Activated naive CD4-positive, alpha-beta T cell treated with anti-CD3 and anti-CD28 coated beads for 36 hours (primary cell): ENCODE results near the gene MXD4. TPM values are rescaled to one million over a fixed set of nuclear protein-coding genes. Genes with fewer than 3 reads are reported as not detected.
A peak's percentile ranks its signal among the peaks of the same experiment; 100 is the strongest.
"Not testable (repeated sequence)": the region's sequence is repeated elsewhere in the genome, so short reads cannot be mapped to it uniquely, and the experiment has no call there.

Experiments used
- CTCF ChIA-PET: fragments of 350-600 bp; sonication (Branson Sonifier 250); formaldehyde crosslinking; loops from one replicate; lab custom pipeline; 2021; ENCODE audit warnings: antibody characterized with exemption; lab: Charles Lee
- DNase-seq: peaks from one replicate; pipeline ENCODE4 v3.0.0-alpha.2; 2020
- H3K27ac Mint-ChIP-seq: one replicate; pipeline ENCODE4 v1.8.0; 2021; ENCODE audit warnings: mild to moderate bottlenecking, mixed read lengths
- H3K27me3 Mint-ChIP-seq: one replicate; pipeline ENCODE4 v1.8.0; 2021; ENCODE audit warnings: low read depth, mixed read lengths
- H3K36me3 Mint-ChIP-seq: one replicate; pipeline ENCODE4 v1.8.0; 2021; ENCODE audit warnings: low read depth, mixed read lengths
- H3K4me1 Mint-ChIP-seq: one replicate; pipeline ENCODE4 v1.8.0; 2021; ENCODE audit warnings: low read depth, mixed read lengths
- H3K4me3 Mint-ChIP-seq: one replicate; pipeline ENCODE4 v1.8.0; 2021; ENCODE audit warnings: mild to moderate bottlenecking, moderate library complexity, mixed read lengths
- H3K9me3 Mint-ChIP-seq: one replicate; pipeline ENCODE4 v1.8.0; 2021; ENCODE audit warnings: mixed read lengths
- intact Hi-C: fragments of 100-400 bp; cut with micrococcal nuclease; formaldehyde crosslinking; loops from one replicate; pipeline ENCODE4 v1.15.1; 2023
- total RNA-seq, 2 experiments: library from RNA; stranded (reverse); gene quantifications; one replicate each; pipeline ENCODE4 v1.2.3, GENCODE V29; 2021

MXD4 gene
- total RNA-seq, 2 experiments from 2014 or later = 2.3 to 2.7 TPM

DNA sequence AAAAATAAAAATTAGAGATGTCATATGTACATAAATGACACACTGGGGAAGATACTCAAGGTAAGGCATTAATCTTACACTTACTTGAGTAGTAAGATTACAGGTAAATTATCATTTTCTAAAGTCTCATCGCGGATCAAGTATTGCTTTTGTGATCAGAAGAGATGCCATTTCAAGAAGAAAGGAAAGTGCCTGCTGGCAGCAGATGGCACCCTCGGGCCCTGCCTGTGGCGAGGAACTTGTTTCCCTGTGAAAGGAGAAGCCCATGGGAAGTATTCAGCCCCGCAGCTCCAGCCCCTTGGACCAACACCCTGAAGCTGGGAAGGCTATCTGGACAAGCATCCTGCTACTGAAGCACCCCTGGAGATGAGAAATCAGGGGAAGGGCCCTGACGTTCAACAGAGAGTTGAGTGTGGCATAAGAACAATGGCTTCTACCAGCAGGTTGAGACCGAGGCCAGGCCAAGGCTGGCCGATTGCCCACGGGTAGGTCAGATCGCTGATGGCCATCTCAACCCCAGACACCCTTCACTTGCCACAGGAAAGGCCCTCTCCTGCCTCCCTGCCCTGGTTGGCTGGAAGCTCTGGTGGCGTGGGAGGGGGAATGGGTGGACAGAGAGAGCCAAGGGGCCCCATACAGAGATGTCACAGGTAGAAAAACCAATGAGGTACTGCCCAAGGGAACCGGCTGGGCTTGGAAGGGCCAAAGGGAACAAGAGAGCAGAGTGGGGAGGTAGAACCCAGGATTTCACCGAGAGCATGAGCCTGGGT is 18.8 kb upstream of the MXD4 start:
- H3K4me3 Mint-ChIP-seq = no peak overlapping the region
- H3K27me3 Mint-ChIP-seq = no peaks in the 10 kb centered on the region
- peak overlapping the region; percentile 98 for H3K27ac Mint-ChIP-seq
- intact Hi-C loops = loop anchor here (1.0 to 5.0 kb wide), 3 partner anchors 82 to 257 kb away; partner anchors contain the start of gene FAM193A
- H3K9me3 Mint-ChIP-seq = no peaks in the 10 kb centered on the region
- H3K4me1 Mint-ChIP-seq = peaks cover 37% of the 10 kb centered on the region
- peak; percentile 37 for DNase-seq
- CTCF ChIA-PET = no interaction called here
- H3K36me3 Mint-ChIP-seq = no peaks in the 10 kb centered on the region

GRCh38 chr4:2277956-2278355 is 16.0 kb upstream of the MXD4 start:
- no peak overlapping the region for H3K4me3 Mint-ChIP-seq
- no peak for DNase-seq
- CTCF ChIA-PET = no interaction called here
- H3K9me3 Mint-ChIP-seq = no peaks in the 10 kb centered on the region
- H3K36me3 Mint-ChIP-seq = no peaks in the 10 kb centered on the region
- intact Hi-C loops = no loop called here
- no peaks in the 10 kb centered on the region for H3K27me3 Mint-ChIP-seq
- H3K27ac Mint-ChIP-seq = no peak overlapping the region
- H3K4me1 Mint-ChIP-seq = peaks cover 25% of the 10 kb centered on the region

DNA sequence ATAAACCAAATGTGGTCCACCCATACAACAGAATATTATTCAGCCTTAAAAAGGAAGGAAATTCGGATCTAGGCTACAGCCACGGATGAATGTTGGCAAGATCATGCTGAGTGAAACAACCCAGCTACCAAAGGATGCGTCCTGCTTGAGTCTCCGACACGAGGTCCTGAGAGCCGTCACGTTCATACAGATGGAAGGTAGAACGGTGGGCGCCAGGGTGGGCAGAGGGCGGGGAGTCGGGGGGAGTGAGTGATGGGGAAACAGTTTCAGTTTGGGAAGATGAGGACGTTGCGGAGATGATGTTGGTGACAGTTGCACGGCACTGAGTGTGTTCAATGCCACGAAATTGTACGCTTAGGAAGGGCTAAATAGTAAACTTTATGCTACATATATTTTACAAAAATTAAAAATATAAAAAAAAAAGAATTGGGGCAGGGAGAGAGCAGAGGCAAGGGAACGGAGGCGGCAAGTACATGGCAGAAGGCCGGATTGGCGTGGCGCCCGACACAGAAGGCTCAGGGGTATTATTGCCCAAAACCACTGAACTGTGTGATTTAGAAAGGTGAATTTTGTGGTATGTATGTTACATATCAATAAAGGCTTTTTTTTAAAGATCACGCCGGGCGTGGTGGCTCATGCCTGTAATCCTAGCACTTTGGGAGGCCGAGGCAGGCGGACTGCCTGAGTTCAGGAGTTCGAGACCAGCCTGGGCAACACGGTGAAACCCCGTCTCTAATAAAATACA is 14.8 kb upstream of the MXD4 start:
- Mint-ChIP-seq H3K27me3 (no peaks in the 10 kb centered on the region), H3K4me3 (no peak overlapping the region), H3K9me3 (no peaks in the 10 kb centered on the region), H3K4me1 (peaks cover 14% of the 10 kb centered on the region), H3K36me3 (no peaks in the 10 kb centered on the region), H3K27ac (no peak overlapping the region)
- intact Hi-C loops = no loop called here
- CTCF ChIA-PET = no interaction called here
- no peak for DNase-seq

DNA sequence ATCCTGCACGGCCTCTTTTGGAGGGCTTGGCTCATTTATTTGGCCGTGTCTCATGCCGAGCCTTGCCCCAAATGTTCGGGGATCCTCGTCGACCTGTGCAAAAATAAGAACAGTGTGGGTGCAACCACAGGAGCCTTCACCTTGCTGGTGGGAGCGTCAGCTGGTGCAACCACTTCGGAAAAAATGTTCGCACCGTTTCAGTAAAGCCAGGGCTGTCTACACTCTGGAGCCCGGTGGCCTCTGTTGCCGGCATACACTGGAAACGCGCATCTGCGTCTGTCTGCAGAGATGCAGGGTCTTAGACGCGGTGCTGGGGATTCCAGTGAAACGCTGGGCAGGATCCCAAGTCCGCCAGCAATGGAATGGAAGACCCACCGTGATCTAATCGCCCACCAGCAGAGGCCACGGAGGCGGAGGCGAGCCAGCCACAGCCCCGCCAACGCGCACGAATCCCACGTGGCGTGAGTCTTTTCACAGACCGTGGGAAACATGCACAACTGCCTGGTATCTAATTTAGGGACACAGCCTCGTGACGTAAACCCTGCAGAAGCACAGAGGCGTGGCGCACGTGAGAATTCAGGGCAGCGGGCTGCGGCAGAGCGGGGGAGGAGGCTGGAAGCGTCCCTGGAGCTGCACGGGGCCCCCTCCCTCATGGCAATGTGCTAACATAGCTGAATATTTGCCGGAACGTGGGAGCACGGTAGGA is 13.8 kb upstream of the MXD4 start:
- intact Hi-C loops = no loop called here
- CTCF ChIA-PET = no interaction called here
- Mint-ChIP-seq H3K9me3 (no peaks in the 10 kb centered on the region), H3K36me3 (no peaks in the 10 kb centered on the region), H3K27ac (no peak overlapping the region), H3K27me3 (no peaks in the 10 kb centered on the region), H3K4me3 (no peak overlapping the region), H3K4me1 (peaks cover 4% of the 10 kb centered on the region)
- DNase-seq = no peak

- H3K4me1 Mint-ChIP-seq, CTCF ChIA-PET, H3K36me3 Mint-ChIP-seq, H3K4me3 Mint-ChIP-seq, intact Hi-C loops, H3K9me3 Mint-ChIP-seq, H3K27ac Mint-ChIP-seq, DNase-seq, H3K27me3 Mint-ChIP-seq: not testable (repeated sequence)
Measured at GRCh38 chr4:2275044-2275397, 13.1 kb upstream of the MXD4 start.

GRCh38 chr4:2274320-2275043 is 12.6 kb upstream of the MXD4 start:
- no peaks in the 10 kb centered on the region for H3K27me3 Mint-ChIP-seq
- no peaks in the 10 kb centered on the region for H3K36me3 Mint-ChIP-seq
- no peaks in the 10 kb centered on the region for H3K9me3 Mint-ChIP-seq
- H3K4me1 Mint-ChIP-seq = no peaks in the 10 kb centered on the region
- CTCF ChIA-PET = no interaction called here
- H3K27ac Mint-ChIP-seq = no peak overlapping the region
- DNase-seq = no peak
- intact Hi-C loops = no loop called here
- H3K4me3 Mint-ChIP-seq = no peak overlapping the region

DNA sequence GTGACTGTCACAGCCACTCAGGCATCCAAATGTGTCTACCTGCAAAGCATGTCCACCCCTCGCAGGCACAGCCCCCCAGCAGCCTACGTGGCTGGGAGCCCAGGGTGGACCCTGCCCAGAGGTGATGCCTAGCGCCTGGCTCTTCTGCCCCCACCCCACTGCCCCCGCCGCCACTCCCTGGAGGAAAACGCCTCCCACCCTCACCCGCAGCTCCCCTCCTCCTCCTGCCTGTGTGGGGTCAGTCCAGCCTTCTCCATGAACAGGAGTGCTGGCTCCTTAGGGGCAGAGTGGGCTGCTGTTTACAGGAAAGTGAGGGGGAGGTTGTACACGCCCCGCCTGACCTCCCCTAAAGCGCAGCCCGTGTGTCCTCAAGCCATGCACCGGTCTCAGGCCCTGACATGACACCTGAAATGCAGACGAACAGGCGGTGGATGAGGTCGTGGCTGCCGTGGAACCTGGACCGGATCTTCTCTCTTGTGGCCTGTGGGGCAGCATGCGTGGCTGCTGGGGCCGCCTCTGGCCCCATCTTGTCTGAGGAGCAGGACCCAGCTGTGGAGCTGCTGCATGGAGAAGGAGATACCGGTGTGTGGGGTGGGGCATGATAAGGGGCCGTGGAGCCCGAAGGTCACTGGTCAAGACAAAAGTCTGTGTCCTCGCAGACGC is 11.9 kb upstream of the MXD4 start:
- no peaks in the 10 kb centered on the region for H3K27me3 Mint-ChIP-seq
- H3K27ac Mint-ChIP-seq = no peak overlapping the region
- no peak overlapping the region for H3K4me3 Mint-ChIP-seq
- DNase-seq = no peak
- no peaks in the 10 kb centered on the region for H3K4me1 Mint-ChIP-seq
- CTCF ChIA-PET = interaction anchor here (0.7 kb wide), 1 partner anchor 54 kb away, joined by 3 read pairs; no protein-coding TSS in a partner anchor
- H3K9me3 Mint-ChIP-seq = no peaks in the 10 kb centered on the region
- intact Hi-C loops = no loop called here
- H3K36me3 Mint-ChIP-seq = no peaks in the 10 kb centered on the region

GRCh38 chr4:2273221-2273620 is 11.3 kb upstream of the MXD4 start:
- no peaks in the 10 kb centered on the region for H3K27me3 Mint-ChIP-seq
- DNase-seq = no peak
- intact Hi-C loops = no loop called here
- H3K36me3 Mint-ChIP-seq = no peaks in the 10 kb centered on the region
- no peak overlapping the region for H3K27ac Mint-ChIP-seq
- no peaks in the 10 kb centered on the region for H3K4me1 Mint-ChIP-seq
- CTCF ChIA-PET = interaction anchor here (0.7 kb wide), 1 partner anchor 54 kb away, joined by 3 read pairs; no protein-coding TSS in a partner anchor
- no peaks in the 10 kb centered on the region for H3K9me3 Mint-ChIP-seq
- H3K4me3 Mint-ChIP-seq = no peak overlapping the region

- CTCF ChIA-PET = no interaction called here
- DNase-seq = no peak
- Mint-ChIP-seq H3K9me3 (no peaks in the 10 kb centered on the region), H3K27me3 (no peaks in the 10 kb centered on the region), H3K4me3 (no peak overlapping the region), H3K27ac (no peak overlapping the region), H3K36me3 (no peaks in the 10 kb centered on the region), H3K4me1 (no peaks in the 10 kb centered on the region)
- intact Hi-C loops = no loop called here
Measured at GRCh38 chr4:2272828-2273120, 10.9 kb upstream of the MXD4 start.

- intact Hi-C loops = no loop called here
- Mint-ChIP-seq H3K27ac (no peak overlapping the region), H3K4me3 (no peak overlapping the region), H3K9me3 (no peaks in the 10 kb centered on the region), H3K4me1 (no peaks in the 10 kb centered on the region), H3K36me3 (no peaks in the 10 kb centered on the region), H3K27me3 (no peaks in the 10 kb centered on the region)
- DNase-seq = no peak
- CTCF ChIA-PET = no interaction called here
Measured at GRCh38 chr4:2272026-2272827, 10.3 kb upstream of the MXD4 start.

GRCh38 chr4:2271279-2272025 is 9.5 kb upstream of the MXD4 start:
- Mint-ChIP-seq H3K27ac (no peak overlapping the region), H3K4me1 (no peaks in the 10 kb centered on the region), H3K36me3 (no peaks in the 10 kb centered on the region), H3K9me3 (no peaks in the 10 kb centered on the region), H3K27me3 (no peaks in the 10 kb centered on the region), H3K4me3 (no peak overlapping the region)
- CTCF ChIA-PET = no interaction called here
- intact Hi-C loops = no loop called here
- no peak for DNase-seq
